COR-L47 (cell line): ENCODE results near the gene CASZ1.

Source experiments
- DNase-seq: peaks from one replicate; lab custom pipeline; 2025; lab: John Stamatoyannopoulos, UW

Gene CASZ1

GRCh38 chr1:10706376-10706913 lies 90.0 kb downstream of the CASZ1 start:
- DNase-seq, result no peak

- no peak for DNase-seq
Observed at GRCh38 chr1:10705953-10706352, 90.5 kb downstream of the CASZ1 start.

- DNase-seq, result no peak
Observed at GRCh38 chr1:10704368-10704882, 92.0 kb downstream of the CASZ1 start.

GRCh38 chr1:10703702-10704101 lies 92.7 kb downstream of the CASZ1 start:
- no peak for DNase-seq

GRCh38 chr1:10701145-10701544 lies 95.3 kb downstream of the CASZ1 start:
- DNase-seq, result no peak

GRCh38 chr1:10699470-10699835 lies 97.0 kb downstream of the CASZ1 start:
- no peak for DNase-seq

- DNase-seq, result no peak
Observed at GRCh38 chr1:10698726-10699469, 97.5 kb downstream of the CASZ1 start.

GRCh38 chr1:10697621-10698160 lies 98.8 kb downstream of the CASZ1 start:
- no peak for DNase-seq

GRCh38 chr1:10696977-10697376 lies 99.5 kb downstream of the CASZ1 start:
- no peak for DNase-seq

- DNase-seq, result peak; percentile 81
Observed at GRCh38 chr1:10694633-10695627, 101.5 kb downstream of the CASZ1 start.

- DNase-seq, result peak; percentile 81
Observed at GRCh38 chr1:10694274-10694632, 102.2 kb downstream of the CASZ1 start.

- DNase-seq, result no peak
Observed at GRCh38 chr1:10693497-10694273, 102.8 kb downstream of the CASZ1 start.

GRCh38 chr1:10693152-10693496 lies 103.3 kb downstream of the CASZ1 start:
- DNase-seq, result no peak

GRCh38 chr1:10692401-10693021 lies 103.9 kb downstream of the CASZ1 start:
- DNase-seq, result no peak

GRCh38 chr1:10691740-10692125 lies 104.7 kb downstream of the CASZ1 start:
- DNase-seq, result no peak

GRCh38 chr1:10691075-10691739 lies 105.2 kb downstream of the CASZ1 start:
- DNase-seq, result no peak

- no peak for DNase-seq
Observed at GRCh38 chr1:10690484-10690883, 106.0 kb downstream of the CASZ1 start.

GRCh38 chr1:10688409-10688786 lies 108.0 kb downstream of the CASZ1 start:
- no peak for DNase-seq

- no peak for DNase-seq
Observed at GRCh38 chr1:10687782-10688408, 108.6 kb downstream of the CASZ1 start.

GRCh38 chr1:10687251-10687651 lies 109.2 kb downstream of the CASZ1 start:
- DNase-seq, result no peak
